Right kidney (tissue), 1 donor: ENCODE measurements around the gene SORCS1.
"Not testable (repeated sequence)": the region's sequence is repeated elsewhere in the genome, so short reads cannot be mapped to it uniquely, and the experiment has no call there.

Experiments used
- DNase-seq: peaks from one replicate; pipeline ENCODE4 v3.0.0-alpha.2; 2016

Gene SORCS1

GRCh38 chr10:107043461-107043860 lies 121.0 kb downstream of the SORCS1 start:
- DNase-seq, result no peak

- no peak for DNase-seq
Observed at GRCh38 chr10:107037192-107038122, 127.0 kb downstream of the SORCS1 start.

DNA sequence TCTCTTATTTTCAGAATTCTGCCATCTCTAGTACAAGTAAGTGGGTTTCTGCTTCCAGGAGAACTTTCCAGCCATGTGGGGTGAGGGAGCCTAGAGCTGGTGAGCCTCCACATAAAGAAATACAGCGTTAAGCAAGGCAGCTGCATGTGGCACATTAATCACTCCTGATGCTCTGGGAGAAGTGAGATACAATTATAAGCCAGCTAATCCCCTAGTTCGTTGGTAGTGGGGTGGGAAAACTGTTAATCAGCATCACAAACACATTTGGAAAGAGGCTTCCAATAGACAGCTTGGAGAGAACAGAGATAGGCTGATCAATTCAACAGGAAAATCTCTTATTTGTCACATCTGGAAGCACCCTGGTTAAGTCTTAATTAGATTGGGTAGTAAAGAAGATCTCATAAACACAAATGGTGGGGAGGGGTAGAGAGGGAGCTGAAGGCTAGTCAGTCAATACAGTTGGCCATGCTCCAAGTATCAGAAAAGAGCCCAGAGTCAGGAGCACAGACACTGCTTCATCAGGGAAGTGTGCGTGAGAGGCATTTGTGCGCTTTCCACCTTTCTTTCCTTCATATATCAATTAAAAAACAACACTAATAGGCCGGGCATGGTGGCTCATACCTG lies 130.6 kb downstream of the SORCS1 start:
- no peak for DNase-seq

GRCh38 chr10:107032700-107033401 lies 131.7 kb downstream of the SORCS1 start:
- no peak for DNase-seq

DNA sequence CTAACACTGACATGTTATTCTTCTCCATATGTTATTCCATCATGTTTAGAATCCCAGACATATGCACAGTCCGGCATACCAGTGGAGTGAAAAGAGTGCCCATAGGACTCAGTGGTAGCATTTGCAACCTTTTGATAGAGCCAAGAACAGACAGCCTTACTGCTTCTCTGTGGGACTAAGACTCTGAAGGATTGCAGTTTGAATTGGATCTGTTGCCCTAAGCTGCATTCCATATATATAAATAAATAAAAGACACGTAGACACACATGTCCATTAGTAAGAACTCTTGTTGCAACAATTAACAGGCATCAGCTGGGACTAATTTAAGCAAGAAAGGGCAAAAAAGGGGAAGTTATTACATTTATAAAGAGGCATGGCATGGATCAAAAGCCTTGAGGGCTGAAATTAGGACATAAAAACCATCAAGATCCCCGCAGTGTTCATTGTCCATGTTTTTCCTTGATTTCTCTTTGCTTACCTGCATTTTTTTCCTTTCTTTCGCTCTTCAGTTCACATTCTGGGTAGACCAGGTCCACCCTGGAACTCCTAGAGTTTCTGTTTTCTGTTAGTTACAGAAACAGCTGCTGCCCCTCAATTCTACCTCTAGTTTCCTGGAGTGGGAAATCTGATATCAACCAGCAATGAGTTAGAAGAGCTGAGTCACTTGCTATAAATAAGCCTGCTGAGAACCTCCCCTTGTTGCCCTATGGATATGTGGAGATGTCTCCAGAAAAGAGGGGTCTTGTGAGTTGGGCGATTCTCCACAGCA lies 132.4 kb downstream of the SORCS1 start:
- DNase-seq, result no peak

- no peak for DNase-seq
Observed at GRCh38 chr10:107028236-107028635, 136.3 kb downstream of the SORCS1 start.

DNA sequence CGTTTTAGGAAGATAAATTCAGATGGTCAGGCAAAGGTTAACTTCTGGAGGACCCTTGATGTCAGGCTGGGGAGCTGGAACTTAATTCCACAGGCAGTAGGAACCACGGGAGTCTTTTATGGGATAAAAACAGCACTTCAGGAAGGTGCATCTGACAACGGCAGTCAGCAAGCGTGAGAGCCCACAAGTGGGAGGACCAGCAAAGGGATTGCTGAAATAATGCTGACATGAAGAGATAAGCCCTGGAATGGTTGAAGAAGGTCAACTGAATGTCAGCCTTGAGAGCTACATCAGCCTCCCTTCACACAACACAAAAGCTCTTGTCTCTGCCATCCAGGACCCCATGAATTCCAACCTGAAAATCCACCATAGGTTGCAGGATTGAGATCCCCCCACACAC lies 138.8 kb downstream of the SORCS1 start:
- no peak for DNase-seq

- not testable (repeated sequence) for DNase-seq
Observed at GRCh38 chr10:107024033-107024432, 140.5 kb downstream of the SORCS1 start.

GRCh38 chr10:107022600-107023354 lies 141.7 kb downstream of the SORCS1 start:
- no peak for DNase-seq

- no peak for DNase-seq
Observed at GRCh38 chr10:107019154-107019553, 145.4 kb downstream of the SORCS1 start.

DNA sequence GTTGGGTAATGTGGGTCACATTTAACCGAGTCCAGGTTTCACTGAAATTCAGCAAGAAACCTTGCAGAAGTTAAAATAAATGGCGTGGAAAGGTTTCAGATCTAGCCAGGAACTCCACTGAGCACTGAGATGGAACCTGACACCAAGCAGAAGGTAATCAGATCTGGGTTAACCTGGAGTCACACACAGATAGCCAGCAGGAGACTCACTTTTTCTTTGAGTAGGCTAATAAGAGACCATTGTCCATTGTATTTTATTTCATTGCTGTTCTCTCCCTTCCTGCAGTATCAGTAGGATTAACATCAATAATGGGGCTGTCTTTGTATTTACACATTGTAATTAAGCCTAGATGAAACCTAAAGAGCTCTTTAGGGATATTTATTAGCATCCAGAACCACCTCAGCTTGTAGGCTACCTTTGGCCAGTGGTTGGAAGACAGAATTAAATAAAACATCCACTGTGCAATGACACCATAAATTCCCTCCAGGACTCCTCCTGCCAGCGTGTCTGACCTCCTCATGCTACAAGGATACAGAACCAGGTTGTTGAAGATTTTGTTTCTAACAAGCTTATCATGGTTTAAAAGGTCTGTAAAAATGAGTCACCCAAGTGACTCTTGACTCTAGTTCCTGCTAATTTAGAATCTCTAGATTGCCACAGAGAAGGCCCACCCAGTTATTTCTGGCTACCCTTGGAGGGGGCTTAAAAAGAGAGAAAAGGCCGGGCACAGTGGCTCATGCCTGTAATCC lies 151.1 kb downstream of the SORCS1 start:
- DNase-seq, result no peak

DNA sequence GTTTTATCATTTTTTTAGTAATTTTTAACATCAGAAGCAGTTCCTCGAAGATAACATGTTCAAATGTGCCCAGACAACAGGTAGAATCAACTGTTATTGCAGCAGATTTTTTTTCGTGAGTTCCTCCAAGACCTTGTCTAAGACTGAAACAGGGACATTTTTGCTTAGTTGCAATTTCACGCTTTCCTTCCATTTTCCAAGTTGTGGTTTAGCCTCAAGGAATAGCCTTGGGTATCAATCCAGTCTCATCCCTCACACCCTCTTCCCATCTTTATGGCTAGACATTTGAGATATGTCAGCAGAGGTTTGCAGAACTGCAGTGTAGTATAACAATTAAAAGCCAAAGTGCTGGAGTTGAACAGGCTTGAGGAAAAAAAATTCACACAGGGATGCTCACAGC lies 152.5 kb downstream of the SORCS1 start:
- DNase-seq, result no peak

- no peak for DNase-seq
Observed at GRCh38 chr10:107011105-107011504, 153.4 kb downstream of the SORCS1 start.

GRCh38 chr10:107010531-107010930 lies 154.0 kb downstream of the SORCS1 start:
- DNase-seq, result no peak

DNA sequence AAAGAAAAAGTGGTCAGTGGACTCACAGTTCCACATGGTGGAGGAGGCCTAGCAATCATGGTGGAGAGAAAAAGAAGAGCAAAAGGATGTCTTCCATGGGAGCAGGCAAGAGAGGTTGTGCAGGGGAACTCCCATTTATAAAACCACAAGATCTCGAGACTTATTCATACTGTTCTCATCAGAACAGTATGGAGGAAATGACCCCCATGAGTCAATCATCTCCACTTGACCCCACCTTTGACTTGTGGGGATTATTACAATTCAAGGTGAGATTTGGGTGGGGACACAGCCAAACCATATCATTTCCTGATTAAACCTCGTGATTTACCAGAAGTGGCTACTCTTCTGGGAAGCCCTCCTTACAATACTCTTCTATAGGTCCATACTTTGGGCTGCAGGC lies 160.1 kb downstream of the SORCS1 start:
- no peak for DNase-seq

DNA sequence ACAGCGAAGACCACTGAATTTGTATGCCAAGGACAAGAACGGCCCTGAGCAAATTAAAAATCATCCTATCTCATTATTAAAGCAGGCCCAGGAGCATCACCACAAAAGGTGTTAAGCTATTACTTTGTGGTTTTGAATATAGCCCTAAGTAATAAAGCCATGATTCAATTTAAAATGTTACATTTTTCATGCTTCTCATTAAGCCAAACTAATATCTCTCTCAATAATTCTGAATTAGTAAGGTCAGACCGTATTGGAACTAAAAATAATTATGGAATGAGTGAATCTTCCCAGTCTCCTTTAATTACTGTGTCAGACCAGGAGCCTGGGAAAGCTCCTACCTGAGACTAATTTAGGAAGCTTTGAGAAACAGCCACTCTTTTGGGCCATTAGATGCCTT lies 162.4 kb downstream of the SORCS1 start:
- DNase-seq, result no peak

DNA sequence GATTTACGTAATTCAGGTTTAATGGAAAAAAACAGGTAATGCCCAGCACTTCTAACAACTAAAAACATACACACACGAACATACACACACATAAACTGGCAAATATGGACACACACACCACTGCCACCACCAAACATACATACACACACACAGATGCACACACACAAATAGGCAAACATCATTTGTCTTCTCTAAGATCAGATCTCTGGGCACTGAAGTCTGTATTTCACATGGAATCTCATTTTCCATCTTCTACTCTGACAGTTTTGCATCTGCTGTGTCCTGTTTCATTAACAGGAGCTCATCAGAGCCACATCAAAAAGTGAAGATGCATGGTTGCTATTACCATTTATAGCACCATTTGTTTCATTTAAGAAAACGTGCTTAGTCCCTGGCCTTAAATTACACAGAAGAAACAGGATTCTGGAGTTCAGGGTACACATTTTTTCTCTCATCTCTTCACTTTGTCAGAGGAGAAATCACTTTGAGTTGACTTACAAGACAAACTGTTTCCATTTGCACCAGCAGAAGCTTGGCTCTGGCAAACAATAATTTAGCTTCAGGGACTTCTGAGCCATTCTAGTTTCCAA lies 165.3 kb downstream of the SORCS1 start:
- no peak for DNase-seq

DNA sequence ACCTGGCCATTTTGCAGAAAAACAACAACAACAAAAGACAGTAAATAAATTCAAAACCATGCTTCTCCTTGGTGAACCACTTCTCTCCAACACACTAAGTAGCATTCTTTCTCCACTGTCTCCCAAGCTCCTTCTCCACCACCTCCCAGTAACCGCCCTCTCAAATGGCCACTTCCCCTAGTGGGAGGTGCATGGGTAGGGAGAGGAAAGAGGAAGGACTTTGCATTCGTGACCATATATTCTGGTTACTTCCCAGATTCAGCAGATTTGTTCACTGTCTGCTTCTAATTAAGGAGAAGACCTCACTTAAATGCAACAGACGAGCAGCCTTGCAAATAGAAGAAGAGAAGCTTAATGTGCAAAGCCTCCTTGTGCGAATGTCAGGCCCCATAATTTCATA lies 166.8 kb downstream of the SORCS1 start:
- no peak for DNase-seq

- no peak for DNase-seq
Observed at GRCh38 chr10:106996510-106996909, 168.0 kb downstream of the SORCS1 start.

DNA sequence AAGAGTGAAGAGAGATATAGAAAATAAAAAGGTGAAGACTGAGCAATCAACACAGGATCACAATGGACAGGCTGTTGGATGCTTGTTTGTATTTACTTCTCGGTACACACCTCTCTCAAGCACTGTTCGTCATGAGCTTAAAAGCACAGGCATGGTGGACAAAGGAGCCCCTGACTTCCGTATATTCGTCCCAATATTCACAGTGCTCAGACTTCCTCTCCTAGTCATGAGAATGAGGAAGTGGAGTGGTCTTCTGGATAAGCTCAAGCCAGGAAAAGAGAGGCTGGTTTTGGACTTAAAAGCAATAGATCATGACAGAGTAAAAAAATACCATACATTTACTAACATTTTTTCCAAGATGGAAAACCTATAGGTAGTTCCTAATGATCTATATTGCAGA lies 172.5 kb downstream of the SORCS1 start:
- no peak for DNase-seq

GRCh38 chr10:106991091-106991490 lies 173.4 kb downstream of the SORCS1 start:
- DNase-seq, result no peak
